H9 (cell line): ENCODE measurements around the gene RBM12. TPM values are rescaled to one million over a fixed set of nuclear protein-coding genes. Genes with fewer than 3 reads are reported as not detected.

Experiments
- DNase-seq: peaks from one replicate; pipeline ENCODE4 v3.0.0-alpha.2; 2017
- H2AFZ ChIP-seq: one replicate; pipeline ENCODE4 v1.6.1; 2013; ENCODE audit warnings: mild to moderate bottlenecking, low read length, control low read depth, moderate library complexity
- H2AK5ac ChIP-seq: 2 replicates; pipeline ENCODE4 v1.6.1; 2013; ENCODE audit warnings: low read length, control low read depth, mixed read lengths; ENCODE audit not compliant: insufficient read length
- H2BK120ac ChIP-seq: one replicate; pipeline ENCODE4 v1.6.1; 2013; ENCODE audit warnings: low read depth, mild to moderate bottlenecking, low read length, control low read depth, inconsistent platforms; ENCODE audit not compliant: poor library complexity, severe bottlenecking
- H2BK12ac ChIP-seq: 2 replicates; pipeline ENCODE4 v1.6.1; 2013; ENCODE audit warnings: low read length, control low read depth, mixed read lengths, low read depth; ENCODE audit not compliant: insufficient read length
- H2BK15ac ChIP-seq: 2 replicates; pipeline ENCODE4 v1.6.1; 2013; ENCODE audit warnings: low read depth, low read length, control low read depth
- H2BK20ac ChIP-seq: one replicate; pipeline ENCODE4 v1.6.1; 2013; ENCODE audit warnings: low read depth, mild to moderate bottlenecking, low read length, control low read depth, inconsistent platforms; ENCODE audit not compliant: poor library complexity, severe bottlenecking
- H2BK5ac ChIP-seq: 2 replicates; pipeline ENCODE4 v1.6.1; 2013; ENCODE audit warnings: low read length, control low read depth, mixed read lengths; ENCODE audit not compliant: insufficient read length
- H3K14ac ChIP-seq: 2 replicates; pipeline ENCODE4 v1.6.1; 2013; ENCODE audit warnings: low read length, control low read depth; ENCODE audit not compliant: insufficient read depth
- H3K18ac ChIP-seq: 2 replicates; pipeline ENCODE4 v1.6.1; 2013; ENCODE audit warnings: low read depth, mild to moderate bottlenecking, mixed read lengths, low read length, control low read depth; ENCODE audit not compliant: insufficient read length
- H3K23ac ChIP-seq: 2 replicates; pipeline ENCODE4 v1.6.1; 2013; ENCODE audit warnings: low read length, control low read depth, mixed read lengths, low read depth; ENCODE audit not compliant: insufficient read length
- H3K23me2 ChIP-seq: 2 replicates; pipeline ENCODE4 v1.6.1; 2013; ENCODE audit warnings: low read depth, mild to moderate bottlenecking, mixed read lengths, low read length, control low read depth; ENCODE audit not compliant: insufficient read length, poor library complexity, severe bottlenecking
- H3K27ac ChIP-seq: 2 replicates; pipeline ENCODE4 v1.5.1; 2013; ENCODE audit warnings: low read length, control low read depth, mixed read lengths, low read depth; ENCODE audit not compliant: insufficient read length
- H3K27me3 ChIP-seq: 2 replicates; pipeline ENCODE4 v1.6.1; 2013; ENCODE audit warnings: low read length, control low read depth, inconsistent platforms; ENCODE audit not compliant: insufficient read depth
- H3K4ac ChIP-seq: 2 replicates; pipeline ENCODE4 v1.6.1; 2013; ENCODE audit warnings: low read depth, mild to moderate bottlenecking, control low read depth, inconsistent platforms, low read length, moderate library complexity
- H3K4me1 ChIP-seq: 2 replicates; pipeline ENCODE4 v1.6.1; 2013; ENCODE audit warnings: low read length, control low read depth, inconsistent platforms; ENCODE audit not compliant: insufficient read depth
- H3K4me2 ChIP-seq: 2 replicates; pipeline ENCODE4 v1.6.1; 2013; ENCODE audit warnings: low read length, control low read depth, mixed read lengths; ENCODE audit not compliant: insufficient read length, insufficient read depth
- H3K56ac ChIP-seq: 2 replicates; pipeline ENCODE4 v1.6.1; 2013; ENCODE audit warnings: low read depth, mild to moderate bottlenecking, mixed read lengths, low read length, control low read depth; ENCODE audit not compliant: insufficient read length
- H3K79me1 ChIP-seq: 2 replicates; pipeline ENCODE4 v1.6.1; 2013; ENCODE audit warnings: low read depth, mild to moderate bottlenecking, moderate library complexity, low read length, control low read depth, inconsistent platforms; ENCODE audit not compliant: insufficient read depth, poor library complexity, severe bottlenecking
- H3K79me2 ChIP-seq: 2 replicates; pipeline ENCODE4 v1.6.1; 2013; ENCODE audit warnings: low read length, control low read depth, inconsistent platforms; ENCODE audit not compliant: insufficient read depth
- H3K9ac ChIP-seq: 2 replicates; pipeline ENCODE4 v1.6.1; 2013; ENCODE audit warnings: low read length, control low read depth, mixed read lengths; ENCODE audit not compliant: insufficient read length; ENCODE audit errors: extremely low read depth
- H3K9me3 ChIP-seq: one replicate; pipeline ENCODE4 v1.6.1; 2013; ENCODE audit warnings: low read depth, low read length, inconsistent platforms; ENCODE audit not compliant: control insufficient read depth
- H3T11ph ChIP-seq: one replicate; pipeline ENCODE4 v1.6.1; 2013; ENCODE audit warnings: mild to moderate bottlenecking, low read length, control low read depth, inconsistent platforms
- H4K20me1 ChIP-seq: one replicate; pipeline ENCODE4 v1.6.1; 2013; ENCODE audit not compliant: control insufficient read depth, insufficient read length, insufficient read depth
- H4K5ac ChIP-seq: 2 replicates; pipeline ENCODE4 v1.6.1; 2013; ENCODE audit warnings: low read depth, mild to moderate bottlenecking, mixed read lengths, low read length, control low read depth; ENCODE audit not compliant: insufficient read length
- H4K8ac ChIP-seq: replicated peaks from 2 replicates; pipeline ENCODE4 v1.6.1; 2013; ENCODE audit warnings: low read length, control low read depth, mixed read lengths, low read depth; ENCODE audit not compliant: insufficient read length
- H4K91ac ChIP-seq: 2 replicates; pipeline ENCODE4 v1.6.1; 2013; ENCODE audit warnings: low read depth, mild to moderate bottlenecking, moderate library complexity, mixed read lengths, low read length, control low read depth; ENCODE audit not compliant: insufficient read length
- H3K27ac Mint-ChIP-seq, 3 experiments: 2 replicates in 2 of 3; 3 replicates in 1 of 3; pipeline ENCODE4 v1.8.0; 2020 to 2021; ENCODE audit warnings: mixed read lengths in 3 of 3, mild to moderate bottlenecking in 1 of 3, moderate library complexity in 1 of 3
- H3K27me3 Mint-ChIP-seq: 2 replicates; pipeline ENCODE4 v1.8.0; 2021; ENCODE audit warnings: low read depth, mild to moderate bottlenecking, moderate library complexity, mixed read lengths
- H3K36me3 Mint-ChIP-seq, 3 experiments: 2 replicates in 2 of 3; 3 replicates in 1 of 3; pipeline ENCODE4 v1.8.0; 2020 to 2021; ENCODE audit warnings: low read depth in 3 of 3, mixed read lengths in 3 of 3; ENCODE audit not compliant: insufficient read depth in 1 of 3
- H3K4me1 Mint-ChIP-seq, 2 experiments: 2 replicates each; pipeline ENCODE4 v1.8.0; 2020; ENCODE audit warnings: mixed read lengths in 2 of 2
- H3K4me3 Mint-ChIP-seq, 2 experiments: 2 replicates in 1 of 2; 3 replicates in 1 of 2; pipeline ENCODE4 v1.8.0; 2020 to 2021; ENCODE audit warnings: mild to moderate bottlenecking in 2 of 2, mixed read lengths in 2 of 2, moderate library complexity in 1 of 2
- H3K9me3 Mint-ChIP-seq, 2 experiments: 2 replicates in 1 of 2; 3 replicates in 1 of 2; pipeline ENCODE4 v1.8.0; 2020; ENCODE audit warnings: mild to moderate bottlenecking in 2 of 2, mixed read lengths in 2 of 2, moderate library complexity in 1 of 2
- CTCF ChIP-seq: fragments of 200-600 bp; sonication (generic); conservative IDR thresholded peaks from 3 replicates; pipeline ENCODE4 v1.8.0; 2021; ENCODE audit warnings: antibody characterized with exemption, mild to moderate bottlenecking
- WGBS: extraction: QIAGEN DNeasy Blood & Tissue Kit; methylation state at CpG from one replicate; pipeline ENCODE4 v1.1.7; 2013; ENCODE audit warnings: missing lambda C conversion rate, low lambda C conversion rate, mixed read lengths; ENCODE audit not compliant: insufficient read length; ENCODE audit errors: extremely low coverage; 5-methylcytosine and 5-hydroxymethylcytosine counted together
- total RNA-seq: library from RNA; stranded (reverse); gene quantifications from 2 replicates; pipeline ENCODE4 v1.2.1, GENCODE V29; 2021

The RBM12 gene
- total RNA-seq, 1 experiment from 2014 or later, result 260 TPM

DNA sequence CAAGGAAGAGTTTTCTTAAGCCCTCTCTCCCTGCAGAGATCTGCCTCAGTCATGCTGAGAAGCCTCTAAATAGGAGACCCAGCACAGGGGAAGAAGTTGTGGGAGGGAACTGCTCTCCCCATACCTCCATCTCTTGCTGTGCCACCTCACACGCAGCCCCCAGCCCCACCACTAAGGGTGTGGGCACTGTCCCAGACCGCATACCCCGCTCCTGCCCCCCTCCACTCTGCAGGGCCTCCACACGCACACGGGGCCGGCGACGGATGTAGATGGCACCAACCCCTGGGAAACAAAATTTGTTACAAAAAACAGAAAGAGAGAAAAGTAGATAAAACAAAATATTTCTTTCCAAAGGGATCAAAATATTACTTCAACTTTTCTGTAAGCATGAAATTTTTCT lies 10.2 kb upstream of the RBM12 start:
- Histone ChIP-seq H3K27me3 (no peaks in the 10 kb centered on the region), H4K91ac (no peak overlapping the region), H3K79me2 (no peaks in the 10 kb centered on the region), H3K23me2 (no peaks in the 10 kb centered on the region), H3T11ph (no peak overlapping the region), H2AK5ac (no peak overlapping the region), H3K9ac (no peak overlapping the region), H3K4me1 (no peaks in the 10 kb centered on the region), H2BK15ac (no peak overlapping the region), H4K5ac (no peak overlapping the region), H3K56ac (no peak overlapping the region), H3K18ac (no peak overlapping the region), H3K79me1 (no peaks in the 10 kb centered on the region), H2BK120ac (no peak overlapping the region), H2BK20ac (no peak overlapping the region), H2BK12ac (no peak overlapping the region), H2AFZ (no peak overlapping the region), H3K14ac (no peak overlapping the region), H2BK5ac (no peak overlapping the region), H3K27ac (no peak overlapping the region), H4K20me1 (no peaks in the 10 kb centered on the region), H3K9me3 (no peaks in the 10 kb centered on the region), H3K4ac (no peak overlapping the region), H3K23ac (no peak overlapping the region), H4K8ac (no peak overlapping the region), H3K4me2 (no peak overlapping the region)
- peaks cover 5 to 29% (median 27%) of the 10 kb centered on the region in 3 experiments for H3K36me3 Mint-ChIP-seq
- whole genome bisulfite sequencing, result no CpG with 5 or more reads among the region's 8 CpGs
- no peaks in the 10 kb centered on the region for H3K4me1 Mint-ChIP-seq
- H3K27me3 Mint-ChIP-seq, result no peaks in the 10 kb centered on the region
- DNase-seq, result no peak
- TF ChIP-seq CTCF, result no peak
- H3K4me3 Mint-ChIP-seq, result no peak overlapping the region
- H3K27ac Mint-ChIP-seq, result no peak overlapping the region
- H3K9me3 Mint-ChIP-seq, result no peaks in the 10 kb centered on the region
